ES-I3 (cell line): ENCODE data around the gene RPL6.
A peak's percentile ranks its signal among the peaks of the same experiment; 100 is the strongest.
"Not testable (repeated sequence)": the region's sequence is repeated elsewhere in the genome, so short reads cannot be mapped to it uniquely, and the experiment has no call there.

ENCODE experiments used
- H3K36me3 ChIP-seq: 2 replicates; pipeline ENCODE4 v1.6.1; 2013; ENCODE audit warnings: mild to moderate bottlenecking, low read length, control low read depth, moderate library complexity; ENCODE audit not compliant: insufficient read depth
- H3K4me1 ChIP-seq: 2 replicates; pipeline ENCODE4 v1.6.1; 2013; ENCODE audit warnings: mild to moderate bottlenecking, control low read depth, low read length; ENCODE audit not compliant: insufficient read depth
- H3K9ac ChIP-seq: 2 replicates; pipeline ENCODE4 v1.6.1; 2013; ENCODE audit warnings: low read depth, mild to moderate bottlenecking, low read length, moderate library complexity
- H3K9me3 ChIP-seq: 2 replicates; pipeline ENCODE4 v1.6.1; 2013; ENCODE audit warnings: mild to moderate bottlenecking, low read length, moderate library complexity; ENCODE audit not compliant: control insufficient read depth, insufficient read depth

The RPL6 gene

GRCh38 chr12:112430929-112431328, 21.5 kb upstream of the RPL6 start:
- Histone ChIP-seq H3K36me3 (no peaks in the 10 kb centered on the region), H3K9me3 (no peaks in the 10 kb centered on the region), H3K4me1 (no peaks in the 10 kb centered on the region), H3K9ac (no peak overlapping the region)

GRCh38 chr12:112427760-112428159, 18.4 kb upstream of the RPL6 start:
- Histone ChIP-seq H3K9me3 (no peaks in the 10 kb centered on the region), H3K4me1 (no peaks in the 10 kb centered on the region), H3K36me3 (no peaks in the 10 kb centered on the region), H3K9ac (no peak overlapping the region)

- no peaks in the 10 kb centered on the region for H3K9me3 ChIP-seq
- no peak overlapping the region for H3K9ac ChIP-seq
- no peaks in the 10 kb centered on the region for H3K36me3 ChIP-seq
- H3K4me1 ChIP-seq, result no peaks in the 10 kb centered on the region; the same call in 1 of the 2 replicates
These were observed 16.4 kb upstream of the RPL6 start for GRCh38 chr12:112425582-112426382.

GRCh38 chr12:112424126-112424525, 14.7 kb upstream of the RPL6 start:
- no peaks in the 10 kb centered on the region; the same call in 1 of the 2 replicates for H3K4me1 ChIP-seq
- H3K9ac ChIP-seq, result no peak overlapping the region
- H3K36me3 ChIP-seq, result no peaks in the 10 kb centered on the region
- no peaks in the 10 kb centered on the region for H3K9me3 ChIP-seq

- H3K4me1 ChIP-seq, result no peaks in the 10 kb centered on the region; the same call in 1 of the 2 replicates
- H3K36me3 ChIP-seq, result no peaks in the 10 kb centered on the region
- H3K9me3 ChIP-seq, result no peaks in the 10 kb centered on the region
- H3K9ac ChIP-seq, result no peak overlapping the region
These were observed 13.1 kb upstream of the RPL6 start for GRCh38 chr12:112422531-112422930.

GRCh38 chr12:112421363-112421762, 12.0 kb upstream of the RPL6 start:
- Histone ChIP-seq H3K4me1 (no peaks in the 10 kb centered on the region; the same call in 1 of the 2 replicates), H3K9ac (no peak overlapping the region), H3K9me3 (no peaks in the 10 kb centered on the region), H3K36me3 (no peaks in the 10 kb centered on the region)

GRCh38 chr12:112420740-112421139, 11.3 kb upstream of the RPL6 start:
- H3K9ac ChIP-seq, result no peak overlapping the region
- no peaks in the 10 kb centered on the region; the same call in 1 of the 2 replicates for H3K4me1 ChIP-seq
- H3K9me3 ChIP-seq, result no peaks in the 10 kb centered on the region
- no peaks in the 10 kb centered on the region for H3K36me3 ChIP-seq

GRCh38 chr12:112419297-112420133, 10.1 kb upstream of the RPL6 start:
- Histone ChIP-seq H3K36me3 (no peaks in the 10 kb centered on the region), H3K4me1 (no peaks in the 10 kb centered on the region; the same call in 1 of the 2 replicates), H3K9me3 (no peaks in the 10 kb centered on the region), H3K9ac (peak overlapping the region; percentile 85)

GRCh38 chr12:112418608-112419296, 9.3 kb upstream of the RPL6 start, which contains the start of gene PTPN11:
PTPN11 (plus strand) TSS chr12:112418947; CDS start chr12:112419112, 165 bp downstream.
- H3K9me3 ChIP-seq, result no peaks in the 10 kb centered on the region
- no peaks in the 10 kb centered on the region for H3K36me3 ChIP-seq
- H3K9ac ChIP-seq, result peak within 1 kb of the TSS; percentile 85
- H3K4me1 ChIP-seq, result no peaks in the 10 kb centered on the region; the same call in 1 of the 2 replicates

GRCh38 chr12:112418273-112418607, 8.8 kb upstream of the RPL6 start:
- Histone ChIP-seq H3K9ac (peak overlapping the region; percentile 85), H3K36me3 (no peaks in the 10 kb centered on the region), H3K9me3 (no peaks in the 10 kb centered on the region), H3K4me1 (no peaks in the 10 kb centered on the region; the same call in 1 of the 2 replicates)

GRCh38 chr12:112415457-112415856, 6.1 kb upstream of the RPL6 start:
- H3K36me3 ChIP-seq, H3K9ac ChIP-seq, H3K4me1 ChIP-seq, H3K9me3 ChIP-seq: not testable (repeated sequence)

GRCh38 chr12:112413855-112414625, 4.6 kb upstream of the RPL6 start:
- H3K9ac ChIP-seq, result no peak overlapping the region
- H3K9me3 ChIP-seq, result no peaks in the 10 kb centered on the region
- no peaks in the 10 kb centered on the region for H3K36me3 ChIP-seq

GRCh38 chr12:112409906-112410244, 470 bp upstream of the RPL6 start:
- no peaks in the 10 kb centered on the region for H3K9me3 ChIP-seq
- H3K9ac ChIP-seq, result no peak overlapping the region; the same call in 1 of the 2 replicates
- H3K4me1 ChIP-seq, result 0 out of 2 replicates have a peak, but pooled peaks cover 4% of the 10 kb centered on the region
- H3K36me3 ChIP-seq, result peaks cover 34% of the 10 kb centered on the region

More at GRCh38 chr12:112413855-112414625, 4.6 kb upstream of the RPL6 start:
- H3K4me1 ChIP-seq, result no peaks in the 10 kb centered on the region

GRCh38 chr12:112408621-112409020, 784 bp downstream of the RPL6 start:
- Histone ChIP-seq H3K9me3 (no peaks in the 10 kb centered on the region), H3K4me1 (0 out of 2 replicates have a peak, but pooled peaks cover 4% of the 10 kb centered on the region), H3K36me3 (peaks cover 41% of the 10 kb centered on the region), H3K9ac (peak overlapping the region; percentile 91)
